Keratinocyte (primary cell): ENCODE results near the gene PHF2.

Source experiments
- CTCF ChIP-seq, 3 experiments: IDR thresholded peaks in 1 of 3; conservative IDR thresholded peaks in 1 of 3; optimal IDR thresholded peaks in 1 of 3; 2 replicates in 2 of 3; 3 replicates in 1 of 3; pipeline versions ENCODE3 to v1.5.1; 2011; ENCODE audit warnings: low read length in 3 of 3, mild to moderate bottlenecking in 3 of 3, moderate library complexity in 2 of 3, control low read depth in 1 of 3, inconsistent platforms in 1 of 3; ENCODE audit not compliant: insufficient read depth in 2 of 3; ENCODE audit errors: extremely low read depth in 1 of 3
- EZH2 ChIP-seq: IDR thresholded peaks from one replicate; pipeline ENCODE4 v1.6.1; 2012; ENCODE audit warnings: inconsistent platforms, mild to moderate bottlenecking, low read length, moderate library complexity

GRCh38 chr9:93598647-93599241 is 22.4 kb downstream of the PHF2 start:
- no peak for TF ChIP-seq CTCF (optimal IDR thresholded peaks at IDR 0.05 in 1 of 3, IDR thresholded peaks at IDR 0.05 in 1 of 3, conservative IDR thresholded peaks at IDR 0.05 in 1 of 3; ENCODE audit: extremely low read depth in 1 of 3, insufficient read depth in 2 of 3, low read length in 3 of 3)
- no peak for TF ChIP-seq EZH2
